A673 (cell line): ENCODE measurements around the gene ANK3. TPM values are rescaled to one million over a fixed set of nuclear protein-coding genes. Genes with fewer than 3 reads are reported as not detected.

Experiments
- BruUV-seq: library from RNA; stranded (reverse); fragments of 400-500 nt; replicated peaks from 2 replicates; lab custom pipeline; 2021; lab: Mats Ljungman, UMichigan
- CTCF ChIA-PET: fragments of 300-600 bp; sonication (Branson Sonifier 250); formaldehyde crosslinking; loops from one replicate; lab custom pipeline; 2022; ENCODE audit warnings: antibody characterized with exemption; lab: Charles Lee
- POLR2A ChIA-PET: fragments of 300-600 bp; sonication (Branson Sonifier 250); formaldehyde crosslinking; loops from one replicate; lab custom pipeline; 2022; ENCODE audit warnings: antibody characterized with exemption; ENCODE audit not compliant: low non-redundant PET; lab: Charles Lee
- DNase-seq: peaks from one replicate; pipeline ENCODE4 v3.0.0-alpha.2; 2015; ENCODE audit warnings: low spot score
- H3K27ac ChIP-seq: fragments of 200-600 bp; sonication (generic); 2 replicates; pipeline ENCODE4 v1.5.1; 2016; ENCODE audit warnings: mixed run types, low read depth, mild to moderate bottlenecking, mixed read lengths, antibody characterized with exemption, low read length; ENCODE audit not compliant: poor library complexity, severe bottlenecking
- H3K27me3 ChIP-seq: fragments of 200-600 bp; sonication (generic); replicated peaks from 2 replicates; pipeline ENCODE4 v1.6.1; 2017; ENCODE audit warnings: mixed run types, low read depth, mild to moderate bottlenecking, mixed read lengths, antibody characterized with exemption, low read length; ENCODE audit not compliant: insufficient read depth, poor library complexity
- H3K36me3 ChIP-seq: fragments of 200-600 bp; sonication (generic); 2 replicates; pipeline ENCODE4 v1.6.1; 2016; ENCODE audit warnings: mixed run types, mild to moderate bottlenecking, mixed read lengths, antibody characterized with exemption, low read length; ENCODE audit not compliant: insufficient read depth, poor library complexity, severe bottlenecking
- H3K4me1 ChIP-seq: fragments of 200-600 bp; sonication (generic); 2 replicates; pipeline ENCODE4 v1.6.1; 2017; ENCODE audit warnings: mixed run types, mild to moderate bottlenecking, mixed read lengths, antibody characterized with exemption, low read length; ENCODE audit not compliant: insufficient read depth, poor library complexity, severe bottlenecking
- H3K4me3 ChIP-seq: fragments of 200-600 bp; sonication (generic); 2 replicates; pipeline ENCODE4 v1.5.1; 2016; ENCODE audit warnings: low read depth, mixed run types, mild to moderate bottlenecking, mixed read lengths, low read length; ENCODE audit not compliant: poor library complexity, severe bottlenecking
- H3K9me3 ChIP-seq: fragments of 200-600 bp; sonication (generic); 2 replicates; pipeline ENCODE4 v1.6.1; 2016; ENCODE audit warnings: mixed run types, low read depth, mild to moderate bottlenecking, mixed read lengths, antibody characterized with exemption, low read length; ENCODE audit not compliant: poor library complexity, severe bottlenecking
- EZH2 ChIP-seq: fragments of 200-600 bp; sonication (generic); IDR thresholded peaks from 2 replicates; pipeline ENCODE4 v1.6.1; 2017; ENCODE audit warnings: borderline replicate concordance, low read depth, mild to moderate bottlenecking, mixed read lengths, antibody characterized with exemption, low read length; ENCODE audit not compliant: poor library complexity, severe bottlenecking
- intact Hi-C: fragments of 100-400 bp; cut with micrococcal nuclease; formaldehyde crosslinking; loops from one replicate; pipeline ENCODE4 v1.10.0; 2022; ENCODE audit not compliant: unreplicated experiment
- total RNA-seq: library from RNA; stranded (reverse); gene quantifications from 2 replicates; pipeline ENCODE4 v1.2.3, GENCODE V29; 2021
- TF ChIP-seq, protein P1 (sequence below): fragments of 300-800, 200-600 bp; sonication (generic); conservative IDR thresholded peaks from 2 replicates; pipeline ENCODE4 v1.5.1; 2017; ENCODE audit warnings: low read depth, mild to moderate bottlenecking, antibody characterized with exemption, low read length, moderate library complexity, mixed read lengths

ANK3 gene
- total RNA-seq, 1 experiment from 2014 or later: 13.5 TPM

GRCh38 chr10:60430836-60431597 lies 41.3 kb upstream of the ANK3 start:
- Histone ChIP-seq H3K9me3 (no peaks in the 10 kb centered on the region), H3K27me3 (no peaks in the 10 kb centered on the region), H3K4me3 (no peak overlapping the region), H3K36me3 (no peaks in the 10 kb centered on the region), H3K27ac (no peak overlapping the region), H3K4me1 (peaks cover 9% of the 10 kb centered on the region)
- DNase-seq: no peak
- intact Hi-C loops: loop anchor here (5.0 to 10.0 kb wide), 3 partner anchors 94 to 1646 kb away; no protein-coding TSS in a partner anchor
- ChIA-PET POLR2A (no interaction called here), CTCF (no interaction called here)
- BruUV-seq: no TSS peak
- TF ChIP-seq, protein P1, sequence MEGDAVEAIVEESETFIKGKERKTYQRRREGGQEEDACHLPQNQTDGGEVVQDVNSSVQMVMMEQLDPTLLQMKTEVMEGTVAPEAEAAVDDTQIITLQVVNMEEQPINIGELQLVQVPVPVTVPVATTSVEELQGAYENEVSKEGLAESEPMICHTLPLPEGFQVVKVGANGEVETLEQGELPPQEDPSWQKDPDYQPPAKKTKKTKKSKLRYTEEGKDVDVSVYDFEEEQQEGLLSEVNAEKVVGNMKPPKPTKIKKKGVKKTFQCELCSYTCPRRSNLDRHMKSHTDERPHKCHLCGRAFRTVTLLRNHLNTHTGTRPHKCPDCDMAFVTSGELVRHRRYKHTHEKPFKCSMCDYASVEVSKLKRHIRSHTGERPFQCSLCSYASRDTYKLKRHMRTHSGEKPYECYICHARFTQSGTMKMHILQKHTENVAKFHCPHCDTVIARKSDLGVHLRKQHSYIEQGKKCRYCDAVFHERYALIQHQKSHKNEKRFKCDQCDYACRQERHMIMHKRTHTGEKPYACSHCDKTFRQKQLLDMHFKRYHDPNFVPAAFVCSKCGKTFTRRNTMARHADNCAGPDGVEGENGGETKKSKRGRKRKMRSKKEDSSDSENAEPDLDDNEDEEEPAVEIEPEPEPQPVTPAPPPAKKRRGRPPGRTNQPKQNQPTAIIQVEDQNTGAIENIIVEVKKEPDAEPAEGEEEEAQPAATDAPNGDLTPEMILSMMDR: no peak
- TF ChIP-seq EZH2: no peak

- H3K4me1 ChIP-seq: peaks cover 9% of the 10 kb centered on the region
- ChIA-PET POLR2A (interaction anchor here (0.6 kb wide), 1 partner anchor 215 kb away, joined by 3 read pairs; no protein-coding TSS in a partner anchor), CTCF (interaction anchor here (0.8 kb wide), 1 partner anchor 330 kb away, joined by 8 read pairs; no protein-coding TSS in a partner anchor)
- no peak overlapping the region for H3K27ac ChIP-seq
- H3K36me3 ChIP-seq: no peaks in the 10 kb centered on the region
- intact Hi-C loops: loop anchor here (5.0 to 10.0 kb wide), 3 partner anchors 93 to 1645 kb away; no protein-coding TSS in a partner anchor
- no peak for DNase-seq
- H3K9me3 ChIP-seq: no peaks in the 10 kb centered on the region
- BruUV-seq: no TSS peak
- H3K27me3 ChIP-seq: no peaks in the 10 kb centered on the region
- no peak overlapping the region for H3K4me3 ChIP-seq
- TF ChIP-seq, protein P1: no peak
- no peak for TF ChIP-seq EZH2
Measured at GRCh38 chr10:60430017-60430416, 40.3 kb upstream of the ANK3 start.

GRCh38 chr10:60429084-60429849 lies 39.6 kb upstream of the ANK3 start:
- no peaks in the 10 kb centered on the region for H3K9me3 ChIP-seq
- ChIA-PET POLR2A (interaction anchor here (0.6 kb wide), 1 partner anchor 216 kb away, joined by 3 read pairs; no protein-coding TSS in a partner anchor), CTCF (interaction anchor here (0.8 kb wide), 1 partner anchor 329 kb away, joined by 8 read pairs; no protein-coding TSS in a partner anchor)
- no peaks in the 10 kb centered on the region for H3K27me3 ChIP-seq
- H3K36me3 ChIP-seq: no peaks in the 10 kb centered on the region
- H3K27ac ChIP-seq: no peak overlapping the region
- TF ChIP-seq, protein P1: no peak
- no peak for TF ChIP-seq EZH2
- no peak overlapping the region for H3K4me3 ChIP-seq
- intact Hi-C loops: loop anchor here (5.0 kb wide), 1 partner anchor 1472 kb away; no protein-coding TSS in a partner anchor
- peaks cover 9% of the 10 kb centered on the region for H3K4me1 ChIP-seq
- no peak for DNase-seq
- no TSS peak for BruUV-seq
